Upper lobe of right lung (tissue), 1 donor: Measurements from ENCODE around the gene SPDEF. TPM values are rescaled to one million over a fixed set of nuclear protein-coding genes. Genes with fewer than 3 reads are reported as not detected.

Experiments used
- ATAC-seq: fragments of 200-7000 bp; cut with Tn5 transposase; one replicate; pipeline ENCODE4 v1.9.1; 2020; ENCODE audit warnings: mild to moderate bottlenecking, moderate library complexity
- DNase-seq: peaks from one replicate; pipeline ENCODE4 v3.0.0-alpha.2; 2020
- H3K27ac ChIP-seq: fragments of 200-600 bp; one replicate; pipeline ENCODE4 v1.8.0; 2022
- H3K27me3 ChIP-seq: fragments of 200-600 bp; one replicate; pipeline ENCODE4 v1.8.0; 2022; ENCODE audit warnings: mild to moderate bottlenecking
- H3K36me3 ChIP-seq: fragments of 200-600 bp; one replicate; pipeline ENCODE4 v1.8.0; 2022
- H3K4me1 ChIP-seq: fragments of 200-600 bp; one replicate; pipeline ENCODE4 v1.8.0; 2022
- H3K4me3 ChIP-seq: fragments of 200-600 bp; one replicate; pipeline ENCODE4 v1.8.0; 2022; ENCODE audit warnings: mild to moderate bottlenecking
- H3K9me3 ChIP-seq: fragments of 200-600 bp; one replicate; pipeline ENCODE4 v1.8.0; 2022
- intact Hi-C: fragments of 100-400 bp; cut with DNase I; formaldehyde crosslinking; loops from one replicate; pipeline ENCODE4 v1.11.0; 2022
- total RNA-seq: library from RNA; stranded (reverse); fragmentation: NEBNext Ultra II Directional; extraction: Animal tissue kit (Norgen Biotek cat#: 25700); gene quantifications from one replicate; pipeline ENCODE4 v1.2.1, GENCODE V29; 2021
- TF ChIP-seq, protein P1 (sequence below): fragments of 200-600 bp; IDR thresholded peaks from one replicate; pipeline ENCODE4 v1.8.0; 2022; ENCODE audit warnings: antibody characterized with exemption
- donor health status: DM: no; HTN: yes; CAD: no; lungs with severe emphysema.

The SPDEF gene
- total RNA-seq, 1 donor from 2014 or later = 1.3 TPM

- Histone ChIP-seq H3K36me3 (no peaks in the 10 kb centered on the region), H3K4me1 (no peaks in the 10 kb centered on the region), H3K27ac (no peak overlapping the region), H3K27me3 (peaks cover 7% of the 10 kb centered on the region), H3K4me3 (no peak overlapping the region), H3K9me3 (no peaks in the 10 kb centered on the region)
- no peak for ATAC-seq
- DNase-seq = no peak
- TF ChIP-seq, protein P1, sequence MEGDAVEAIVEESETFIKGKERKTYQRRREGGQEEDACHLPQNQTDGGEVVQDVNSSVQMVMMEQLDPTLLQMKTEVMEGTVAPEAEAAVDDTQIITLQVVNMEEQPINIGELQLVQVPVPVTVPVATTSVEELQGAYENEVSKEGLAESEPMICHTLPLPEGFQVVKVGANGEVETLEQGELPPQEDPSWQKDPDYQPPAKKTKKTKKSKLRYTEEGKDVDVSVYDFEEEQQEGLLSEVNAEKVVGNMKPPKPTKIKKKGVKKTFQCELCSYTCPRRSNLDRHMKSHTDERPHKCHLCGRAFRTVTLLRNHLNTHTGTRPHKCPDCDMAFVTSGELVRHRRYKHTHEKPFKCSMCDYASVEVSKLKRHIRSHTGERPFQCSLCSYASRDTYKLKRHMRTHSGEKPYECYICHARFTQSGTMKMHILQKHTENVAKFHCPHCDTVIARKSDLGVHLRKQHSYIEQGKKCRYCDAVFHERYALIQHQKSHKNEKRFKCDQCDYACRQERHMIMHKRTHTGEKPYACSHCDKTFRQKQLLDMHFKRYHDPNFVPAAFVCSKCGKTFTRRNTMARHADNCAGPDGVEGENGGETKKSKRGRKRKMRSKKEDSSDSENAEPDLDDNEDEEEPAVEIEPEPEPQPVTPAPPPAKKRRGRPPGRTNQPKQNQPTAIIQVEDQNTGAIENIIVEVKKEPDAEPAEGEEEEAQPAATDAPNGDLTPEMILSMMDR = no peak
- intact Hi-C loops = no loop called here
Measured at GRCh38 chr6:34509782-34510181, 46.3 kb downstream of the SPDEF start.

DNA sequence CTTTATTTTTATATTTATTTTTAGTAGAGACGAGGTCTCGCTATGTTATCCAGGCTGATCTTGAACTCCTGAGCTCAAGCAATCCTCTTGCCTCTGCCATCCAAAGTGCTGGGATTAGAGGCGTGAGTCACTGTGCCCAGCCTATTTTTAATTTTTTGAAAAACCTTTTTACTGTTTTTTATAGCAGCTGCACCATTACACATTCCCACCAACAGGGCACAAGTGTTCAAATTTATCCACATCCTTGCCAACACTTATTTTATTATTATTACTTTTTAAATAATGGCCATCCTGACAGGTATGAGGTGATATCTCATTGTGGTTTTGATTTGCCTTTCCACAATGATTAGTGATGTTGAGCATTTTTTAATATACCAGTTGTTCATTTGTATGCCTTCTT, 47.7 kb downstream of the SPDEF start:
- H3K4me1 ChIP-seq = no peaks in the 10 kb centered on the region
- H3K4me3 ChIP-seq = no peak overlapping the region
- no peak for DNase-seq
- H3K36me3 ChIP-seq = no peaks in the 10 kb centered on the region
- H3K27me3 ChIP-seq = no peaks in the 10 kb centered on the region
- intact Hi-C loops = no loop called here
- ATAC-seq = no peak
- no peaks in the 10 kb centered on the region for H3K9me3 ChIP-seq
- TF ChIP-seq, protein P1 = no peak
- no peak overlapping the region for H3K27ac ChIP-seq

DNA sequence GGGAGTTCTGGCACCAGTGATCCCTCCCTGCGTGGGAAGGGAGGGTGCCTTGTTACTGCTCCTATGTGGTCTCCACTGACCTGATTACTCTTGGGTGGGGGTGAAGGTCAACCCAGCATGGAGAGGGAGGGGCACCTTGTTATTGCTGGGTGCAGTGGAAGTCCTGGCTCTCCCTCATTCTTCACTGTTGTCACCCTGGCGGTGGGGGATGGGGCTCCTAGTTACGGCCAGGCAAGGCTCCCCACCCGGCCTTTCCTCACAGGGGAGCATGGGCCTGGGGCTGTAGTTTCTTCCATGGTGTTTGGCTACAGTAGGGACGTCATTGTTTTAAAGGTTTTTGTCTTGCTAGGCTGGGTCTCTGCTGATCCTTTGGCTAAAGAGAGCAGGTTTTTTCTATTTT, 49.4 kb downstream of the SPDEF start:
- TF ChIP-seq, protein P1 = no peak
- intact Hi-C loops = no loop called here
- no peaks in the 10 kb centered on the region for H3K9me3 ChIP-seq
- no peak for ATAC-seq
- H3K4me1 ChIP-seq = no peaks in the 10 kb centered on the region
- H3K27ac ChIP-seq = no peak overlapping the region
- H3K4me3 ChIP-seq = no peak overlapping the region
- no peaks in the 10 kb centered on the region for H3K36me3 ChIP-seq
- no peaks in the 10 kb centered on the region for H3K27me3 ChIP-seq
- peak; percentile 40 for DNase-seq

DNA sequence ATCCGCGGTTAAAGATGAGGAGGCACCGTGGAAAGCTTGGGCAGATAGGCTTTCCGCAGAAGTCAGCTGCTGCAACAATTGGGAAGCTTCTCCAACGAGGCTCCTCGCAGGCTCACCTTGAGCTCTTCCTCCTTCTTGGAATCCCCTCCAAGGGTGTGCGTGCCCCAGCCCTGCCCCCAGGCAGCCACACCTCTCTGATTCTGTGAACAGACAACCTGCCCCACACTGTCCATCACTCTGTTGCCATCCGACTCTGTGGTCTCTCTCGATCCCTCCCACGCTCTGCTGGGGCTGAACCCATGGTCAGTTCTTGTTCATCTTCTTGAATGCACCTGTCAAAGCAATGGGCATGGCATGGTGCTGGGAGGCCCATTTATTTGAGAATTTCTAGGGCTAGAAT, 58.7 kb downstream of the SPDEF start:
- Histone ChIP-seq H3K27ac (no peak overlapping the region), H3K4me1 (no peaks in the 10 kb centered on the region), H3K9me3 (no peaks in the 10 kb centered on the region), H3K27me3 (no peaks in the 10 kb centered on the region), H3K36me3 (no peaks in the 10 kb centered on the region), H3K4me3 (no peak overlapping the region)
- no peak for ATAC-seq
- intact Hi-C loops = no loop called here
- peak; percentile 46 for DNase-seq
- TF ChIP-seq, protein P1 = no peak

- intact Hi-C loops = no loop called here
- no peak for ATAC-seq
- TF ChIP-seq, protein P1 = no peak
- Histone ChIP-seq H3K27me3 (no peaks in the 10 kb centered on the region), H3K36me3 (no peaks in the 10 kb centered on the region), H3K4me1 (no peaks in the 10 kb centered on the region), H3K4me3 (no peak overlapping the region), H3K9me3 (no peaks in the 10 kb centered on the region), H3K27ac (no peak overlapping the region)
- peak; percentile 50 for DNase-seq
Measured at GRCh38 chr6:34496103-34496685, 59.9 kb downstream of the SPDEF start.

- no peaks in the 10 kb centered on the region for H3K27me3 ChIP-seq
- DNase-seq (no peak), ATAC-seq (no peak)
- TF ChIP-seq, protein P1 = no peak
- H3K4me1 ChIP-seq = no peaks in the 10 kb centered on the region
- H3K36me3 ChIP-seq = no peaks in the 10 kb centered on the region
- no peak overlapping the region for H3K27ac ChIP-seq
- H3K4me3 ChIP-seq = no peak overlapping the region
- no peaks in the 10 kb centered on the region for H3K9me3 ChIP-seq
- intact Hi-C loops = no loop called here
Measured at GRCh38 chr6:34494973-34495372, 61.2 kb downstream of the SPDEF start.
